GM18498 (cell line): ENCODE measurements around the gene ZBTB1.

Experiments used
- ATAC-seq: cut with Tn5 transposase; IDR thresholded peaks from one replicate; pipeline ENCODE4 v1.9.1; 2021; ENCODE audit warnings: mild to moderate bottlenecking, moderate library complexity; ENCODE audit not compliant: unreplicated experiment

Gene ZBTB1, protein sequence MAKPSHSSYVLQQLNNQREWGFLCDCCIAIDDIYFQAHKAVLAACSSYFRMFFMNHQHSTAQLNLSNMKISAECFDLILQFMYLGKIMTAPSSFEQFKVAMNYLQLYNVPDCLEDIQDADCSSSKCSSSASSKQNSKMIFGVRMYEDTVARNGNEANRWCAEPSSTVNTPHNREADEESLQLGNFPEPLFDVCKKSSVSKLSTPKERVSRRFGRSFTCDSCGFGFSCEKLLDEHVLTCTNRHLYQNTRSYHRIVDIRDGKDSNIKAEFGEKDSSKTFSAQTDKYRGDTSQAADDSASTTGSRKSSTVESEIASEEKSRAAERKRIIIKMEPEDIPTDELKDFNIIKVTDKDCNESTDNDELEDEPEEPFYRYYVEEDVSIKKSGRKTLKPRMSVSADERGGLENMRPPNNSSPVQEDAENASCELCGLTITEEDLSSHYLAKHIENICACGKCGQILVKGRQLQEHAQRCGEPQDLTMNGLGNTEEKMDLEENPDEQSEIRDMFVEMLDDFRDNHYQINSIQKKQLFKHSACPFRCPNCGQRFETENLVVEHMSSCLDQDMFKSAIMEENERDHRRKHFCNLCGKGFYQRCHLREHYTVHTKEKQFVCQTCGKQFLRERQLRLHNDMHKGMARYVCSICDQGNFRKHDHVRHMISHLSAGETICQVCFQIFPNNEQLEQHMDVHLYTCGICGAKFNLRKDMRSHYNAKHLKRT

DNA sequence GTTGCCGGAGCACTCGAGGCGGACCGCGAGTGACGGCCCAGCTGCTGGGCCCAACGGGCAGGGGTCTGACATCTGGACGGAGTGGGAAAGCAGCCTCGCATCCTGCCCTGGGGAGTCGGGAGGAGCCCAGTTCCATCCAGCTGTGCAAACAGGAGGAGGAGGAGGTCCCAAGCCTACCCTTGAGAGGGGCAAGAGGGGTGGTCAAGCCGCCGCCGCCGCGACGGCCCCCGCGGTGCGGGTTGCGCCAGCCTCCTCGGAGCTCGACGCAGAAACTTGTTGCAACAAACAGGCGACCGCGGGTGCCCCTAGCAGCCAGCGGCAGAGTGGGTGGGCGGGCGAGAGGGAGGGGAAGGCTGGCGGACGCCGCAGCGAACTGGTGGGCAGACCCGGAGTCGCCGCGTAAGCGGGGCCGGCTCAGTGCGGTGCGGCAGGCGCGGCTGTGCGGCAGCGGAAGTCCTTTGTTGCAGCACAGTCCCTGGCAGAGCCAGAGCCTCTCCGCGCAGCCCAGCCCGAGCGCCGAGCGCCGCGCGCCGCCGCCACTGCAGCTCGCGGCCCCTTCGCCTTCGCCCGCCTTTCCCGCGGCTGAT is at the start of gene ZBTB1:
TSS of gene ZBTB1 (plus strand) at position 461 of the 587 bp plus-strand sequence. CDS start 16,735 bp downstream, outside the sequence.
- peak; percentile 33 for ATAC-seq

DNA sequence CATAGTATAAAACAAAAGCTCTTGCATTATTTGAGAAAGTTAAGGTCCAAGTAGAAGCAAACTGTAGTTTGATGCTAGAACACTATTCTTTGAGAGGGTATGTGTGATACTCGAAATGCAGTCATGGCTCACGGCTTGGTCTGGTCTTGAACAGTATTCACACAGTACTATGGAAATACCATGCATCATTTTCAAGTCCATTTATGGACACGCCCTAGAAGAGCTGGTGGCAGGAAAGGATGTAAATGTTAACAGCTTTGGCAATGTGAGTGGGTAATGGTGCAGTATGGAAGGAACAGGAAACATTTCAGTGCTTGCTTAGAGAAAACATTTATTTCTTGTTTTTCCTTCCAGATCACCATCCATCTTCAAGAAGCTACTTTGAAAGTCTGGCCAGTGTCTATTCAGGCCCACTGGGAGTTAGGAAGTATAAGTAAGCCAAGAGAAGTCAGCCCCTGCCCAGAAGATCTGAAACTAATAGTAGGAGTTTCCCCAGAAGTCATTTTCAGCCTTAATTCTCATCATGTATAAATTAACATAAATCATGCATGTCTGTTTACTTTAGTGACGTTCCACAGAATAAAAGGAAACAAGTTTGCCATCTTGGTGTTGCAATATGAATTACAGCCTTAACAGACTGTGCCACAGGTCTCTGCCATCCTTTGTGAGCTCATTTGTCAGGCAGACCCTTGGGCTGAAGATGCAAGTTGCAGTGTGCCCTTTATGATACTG is 45.0 kb upstream of the ZBTB1 start:
- ATAC-seq, result no peak

DNA sequence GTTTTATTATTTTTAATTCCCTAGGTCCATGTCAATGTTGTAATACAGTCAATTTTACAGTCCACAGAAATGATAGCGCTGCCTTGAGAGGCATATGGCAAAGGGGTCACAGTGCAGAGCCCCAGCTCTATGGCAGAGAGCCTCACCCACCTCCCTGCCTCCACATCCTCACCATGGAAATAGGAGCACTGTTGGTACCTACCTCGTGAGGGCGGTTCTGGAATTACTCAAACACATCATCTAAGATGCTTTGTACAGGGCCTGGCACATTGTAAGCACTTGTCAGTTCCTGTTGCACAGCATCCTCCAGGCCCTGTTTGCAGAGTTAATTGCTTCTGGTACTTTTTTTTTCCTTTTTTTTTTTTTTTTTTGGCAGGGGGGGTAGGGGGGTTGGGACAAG is 43.3 kb upstream of the ZBTB1 start:
- ATAC-seq, result no peak

DNA sequence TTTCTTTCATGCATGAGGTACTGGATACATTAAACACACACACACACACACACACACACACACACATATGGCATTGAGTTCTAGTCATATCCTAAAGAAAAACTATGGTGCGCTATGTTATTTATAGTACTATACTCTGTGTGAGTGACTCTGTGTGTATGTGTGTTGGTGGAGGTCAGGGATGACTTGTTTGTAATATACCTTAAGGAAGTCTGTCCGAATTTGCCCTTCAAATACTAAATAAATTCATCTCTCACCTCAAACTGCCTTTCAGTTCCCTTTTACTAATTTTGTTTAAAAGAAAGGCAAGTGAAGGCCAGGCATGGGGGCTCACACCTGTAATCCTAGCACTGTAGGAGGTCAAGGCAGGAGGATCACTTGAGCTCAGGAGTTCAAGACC is 41.4 kb upstream of the ZBTB1 start:
- no peak for ATAC-seq

DNA sequence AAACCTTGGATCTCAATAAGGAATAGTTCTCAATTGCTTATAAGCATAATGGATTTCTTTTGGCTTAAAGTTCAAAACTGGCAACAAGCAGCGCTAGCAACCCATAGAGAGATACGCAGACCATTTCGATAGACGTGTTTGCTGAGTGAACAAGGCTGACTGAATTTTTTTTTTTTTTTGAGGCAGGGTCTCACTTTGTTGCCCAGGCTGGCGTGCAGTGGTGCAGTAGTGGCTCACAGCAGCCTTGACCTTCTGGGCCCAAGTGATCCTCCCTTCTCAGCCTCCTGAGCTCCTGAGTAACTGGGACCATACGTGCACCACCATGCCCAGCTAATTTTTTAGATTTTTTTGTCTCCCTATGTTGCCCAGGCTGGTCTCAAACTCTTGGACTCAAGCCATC is 40.7 kb upstream of the ZBTB1 start:
- no peak for ATAC-seq

DNA sequence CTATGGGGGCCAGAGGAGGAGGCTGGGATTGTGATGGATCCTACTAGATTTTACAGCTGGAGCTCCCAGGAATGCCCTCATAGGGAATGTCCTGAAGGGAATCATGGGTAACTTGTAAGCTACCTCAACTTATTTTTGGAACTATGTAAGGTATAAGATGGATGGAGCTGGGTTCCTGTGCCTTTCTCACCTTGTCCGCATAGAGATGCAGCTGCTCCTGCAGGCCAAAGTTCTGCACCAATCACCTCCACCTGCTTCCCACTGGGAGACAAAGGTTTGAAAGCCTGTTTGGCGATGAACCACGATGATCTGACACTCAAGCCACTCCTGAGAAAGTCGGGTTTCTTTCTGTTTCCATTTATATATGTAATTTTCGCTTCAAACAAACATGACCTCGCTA is 39.9 kb upstream of the ZBTB1 start:
- ATAC-seq, result no peak

DNA sequence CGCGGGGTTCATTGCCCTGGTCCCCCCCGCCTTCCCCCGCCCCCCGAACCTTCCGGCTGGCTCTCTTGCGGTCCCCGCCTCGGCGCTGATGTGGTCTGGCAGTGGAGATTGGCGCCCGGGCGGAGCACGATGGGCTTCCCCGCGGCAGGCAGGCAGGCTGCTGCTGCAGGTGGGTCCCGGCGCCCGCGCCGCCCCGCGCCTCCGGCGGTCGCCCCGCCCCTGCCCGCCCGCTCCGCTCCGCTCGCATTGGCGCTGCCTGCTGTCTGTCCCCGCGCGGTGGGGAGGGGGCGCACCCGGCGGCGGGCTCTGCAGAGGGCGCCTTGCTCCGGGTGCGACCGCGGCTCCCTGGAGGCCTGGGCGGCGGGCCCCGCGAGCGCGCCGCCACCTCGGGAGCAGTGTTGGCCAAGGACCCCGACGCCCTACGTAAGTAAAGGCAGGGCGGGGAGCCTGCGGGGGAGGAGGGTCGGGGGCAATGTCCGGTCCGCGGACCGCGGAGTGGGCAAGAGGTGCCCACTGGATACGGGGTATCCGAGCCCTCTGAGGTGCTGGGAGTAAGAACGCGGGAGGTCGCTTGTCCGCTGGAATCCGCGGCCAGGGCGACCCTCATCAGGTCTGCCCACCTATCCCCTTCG is 39.3 kb upstream of the ZBTB1 start, which contains the start of gene AKAP5:
TSS of gene AKAP5 (plus strand) at position 309 of the 632 bp plus-strand sequence. CDS start 2,896 bp downstream, outside the sequence.
- ATAC-seq, result peak; percentile 82

DNA sequence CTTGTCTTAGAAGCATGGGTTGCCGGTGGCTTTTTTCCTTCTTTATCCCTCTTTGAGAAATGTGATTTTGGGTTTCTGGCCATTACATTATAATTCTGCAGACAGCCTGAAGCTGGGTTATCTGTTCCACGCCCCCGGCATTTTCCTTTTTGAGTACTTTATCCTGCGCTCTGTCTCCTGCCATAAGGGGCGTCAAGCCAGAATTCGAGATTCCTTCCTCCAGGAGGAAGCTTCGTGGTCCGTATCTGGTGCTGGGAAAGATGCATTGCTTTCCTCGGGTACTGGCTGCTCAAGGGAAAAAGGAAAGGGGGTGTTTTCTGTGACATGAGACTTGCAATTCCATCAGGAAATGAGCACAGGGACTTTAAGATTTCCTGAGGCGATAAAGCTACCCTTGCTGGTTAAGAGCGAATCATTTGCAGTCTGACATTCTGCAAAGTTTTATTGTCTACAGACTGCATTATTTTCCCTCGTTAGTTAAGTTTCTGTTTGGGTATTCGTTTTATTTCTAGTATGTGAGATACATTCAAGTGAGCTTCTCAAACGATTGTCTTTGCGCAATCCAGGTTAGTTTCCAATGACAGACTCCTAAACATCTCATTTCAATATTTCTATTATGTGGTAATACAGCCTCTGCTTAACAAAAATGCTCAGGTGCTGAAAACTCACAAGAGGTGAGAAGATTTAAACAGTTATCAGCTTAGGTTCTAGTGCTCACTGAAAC is 38.6 kb upstream of the ZBTB1 start:
- ATAC-seq, result peak; percentile 1

DNA sequence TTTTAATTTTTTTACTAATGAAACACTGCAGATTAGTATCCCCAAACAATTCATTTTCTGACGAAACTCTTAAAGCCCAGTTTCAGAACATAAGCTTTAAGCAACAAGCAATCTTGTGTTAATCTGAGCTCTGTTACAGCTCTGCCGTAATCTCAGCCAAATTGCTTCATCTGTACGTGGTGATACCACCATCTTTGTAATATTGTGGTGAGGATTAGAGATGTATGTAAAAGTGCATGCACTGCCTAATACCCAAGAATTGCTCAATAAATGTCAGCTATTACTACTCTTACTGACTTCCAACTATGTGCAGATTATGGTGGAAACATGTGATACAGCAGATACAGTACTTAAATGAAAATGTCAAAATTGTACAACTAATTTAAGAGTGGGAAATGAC is 37.5 kb upstream of the ZBTB1 start:
- no peak for ATAC-seq

DNA sequence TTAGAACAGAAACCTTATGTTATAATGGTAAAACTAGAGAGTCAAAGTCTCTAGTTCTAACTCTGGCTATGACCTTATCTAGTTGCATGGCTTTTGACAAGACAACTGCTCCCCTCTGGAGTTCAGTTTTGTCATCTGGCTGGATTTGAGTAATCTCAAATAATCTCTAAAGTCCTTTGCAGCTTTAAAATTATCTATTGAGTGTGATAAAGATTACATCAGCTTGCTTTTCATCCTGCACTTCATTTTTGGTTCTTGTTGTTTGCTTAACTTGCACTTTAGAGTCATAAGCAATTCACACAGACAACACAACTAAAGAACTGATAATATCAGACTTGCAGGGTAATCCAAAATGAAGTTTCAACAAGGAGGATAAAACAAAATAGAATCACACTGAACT is 37.0 kb upstream of the ZBTB1 start:
- ATAC-seq, result no peak

DNA sequence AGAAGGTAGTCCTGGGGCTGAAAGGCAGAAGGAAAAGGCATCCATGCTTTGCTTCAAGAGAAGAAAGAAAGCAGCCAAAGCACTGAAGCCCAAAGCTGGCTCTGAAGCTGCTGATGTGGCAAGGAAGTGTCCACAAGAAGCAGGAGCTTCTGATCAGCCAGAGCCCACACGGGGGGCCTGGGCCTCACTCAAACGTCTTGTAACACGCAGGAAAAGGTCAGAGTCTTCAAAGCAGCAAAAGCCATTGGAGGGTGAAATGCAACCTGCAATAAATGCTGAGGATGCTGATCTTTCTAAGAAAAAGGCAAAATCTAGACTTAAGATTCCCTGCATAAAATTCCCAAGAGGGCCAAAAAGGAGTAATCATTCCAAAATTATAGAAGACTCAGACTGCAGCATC is 36.1 kb upstream of the ZBTB1 start:
- no peak for ATAC-seq

DNA sequence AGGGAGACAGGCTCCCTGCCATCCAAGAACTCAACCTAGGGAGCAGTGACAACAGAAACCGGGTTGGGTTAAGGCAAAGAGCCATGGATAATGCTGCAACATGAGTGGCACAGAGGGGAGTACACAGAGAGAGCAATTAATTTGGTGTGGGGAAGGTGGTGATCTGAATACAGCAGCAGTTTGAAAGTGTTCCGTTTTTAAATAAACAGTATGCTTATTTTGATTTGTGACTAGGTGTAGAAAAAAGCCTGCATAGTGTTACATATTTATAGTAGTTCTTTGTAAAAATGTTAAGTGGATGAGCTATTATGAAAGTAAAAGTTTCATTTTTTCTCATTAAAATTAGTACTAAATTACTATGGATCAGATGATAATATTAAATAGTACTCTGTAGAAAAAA is 30.5 kb upstream of the ZBTB1 start:
- no peak for ATAC-seq

DNA sequence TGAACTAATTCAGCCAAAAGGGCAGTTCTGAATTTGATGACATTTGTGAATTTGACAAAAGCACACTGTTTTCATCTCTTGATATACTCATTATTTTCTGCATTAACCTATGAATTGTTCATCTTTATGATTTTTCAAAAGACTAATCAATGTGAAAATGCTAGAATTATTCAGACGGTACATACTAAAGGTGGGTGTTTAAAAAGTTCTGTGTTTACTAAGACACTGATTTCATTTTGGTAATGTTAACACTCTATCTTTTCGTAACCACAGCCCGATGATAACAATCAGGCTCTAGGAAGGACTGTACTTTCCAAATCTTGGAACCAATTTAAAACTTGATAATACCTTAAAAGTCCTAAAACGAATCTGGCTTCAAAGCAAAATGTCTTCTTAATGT is 29.9 kb upstream of the ZBTB1 start:
- ATAC-seq, result no peak

DNA sequence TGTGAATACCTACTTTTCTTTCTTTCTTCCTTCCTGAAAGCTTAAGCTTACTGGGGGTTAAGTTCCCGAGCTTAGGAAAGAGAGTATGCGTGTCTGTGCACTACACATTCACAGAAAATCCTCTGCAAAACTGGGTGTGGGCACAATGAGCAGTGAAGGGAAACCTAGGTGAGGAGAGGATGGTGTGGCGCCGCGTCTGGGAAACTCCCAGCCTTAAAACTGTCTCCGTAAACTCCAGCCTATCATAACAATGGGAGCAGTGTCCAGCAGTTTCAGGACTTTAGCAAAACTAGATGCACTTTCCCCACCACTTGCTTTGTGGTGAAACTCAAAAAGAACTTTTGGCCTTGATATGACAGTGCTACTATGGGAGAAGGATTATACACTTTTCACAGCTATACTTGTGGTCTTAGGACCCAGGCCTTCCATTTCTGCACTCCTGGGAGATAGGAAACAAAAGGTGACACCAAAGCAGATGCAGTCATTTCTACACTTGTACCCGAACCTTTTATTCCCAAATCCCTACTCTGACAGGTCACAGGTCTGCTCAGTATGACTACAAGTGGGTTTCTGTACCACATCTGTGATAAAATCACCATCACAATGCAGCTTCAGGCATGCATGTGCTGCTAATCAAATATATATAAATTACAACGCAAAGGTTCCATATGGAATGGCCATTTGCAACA is 28.8 kb upstream of the ZBTB1 start:
- ATAC-seq, result no peak

DNA sequence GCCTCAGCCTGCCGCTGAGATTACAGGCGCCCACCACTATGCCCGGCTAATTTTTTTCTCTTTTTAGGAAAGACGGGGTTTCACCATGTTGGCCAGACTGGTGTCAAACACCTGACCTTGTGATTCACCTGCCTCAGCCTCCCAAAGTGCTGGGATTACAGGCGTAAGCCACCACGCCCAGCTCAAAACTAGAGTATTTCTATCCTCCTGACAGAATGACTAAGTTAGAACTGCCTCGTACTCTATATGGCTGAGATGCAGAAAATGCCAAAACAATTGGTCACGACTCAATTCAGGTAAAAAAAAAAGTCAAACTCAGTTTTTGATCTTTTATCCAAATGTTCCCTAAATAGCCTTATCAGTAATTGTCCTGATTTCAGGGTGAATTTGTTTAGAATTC is 28.1 kb upstream of the ZBTB1 start:
- ATAC-seq, result no peak

DNA sequence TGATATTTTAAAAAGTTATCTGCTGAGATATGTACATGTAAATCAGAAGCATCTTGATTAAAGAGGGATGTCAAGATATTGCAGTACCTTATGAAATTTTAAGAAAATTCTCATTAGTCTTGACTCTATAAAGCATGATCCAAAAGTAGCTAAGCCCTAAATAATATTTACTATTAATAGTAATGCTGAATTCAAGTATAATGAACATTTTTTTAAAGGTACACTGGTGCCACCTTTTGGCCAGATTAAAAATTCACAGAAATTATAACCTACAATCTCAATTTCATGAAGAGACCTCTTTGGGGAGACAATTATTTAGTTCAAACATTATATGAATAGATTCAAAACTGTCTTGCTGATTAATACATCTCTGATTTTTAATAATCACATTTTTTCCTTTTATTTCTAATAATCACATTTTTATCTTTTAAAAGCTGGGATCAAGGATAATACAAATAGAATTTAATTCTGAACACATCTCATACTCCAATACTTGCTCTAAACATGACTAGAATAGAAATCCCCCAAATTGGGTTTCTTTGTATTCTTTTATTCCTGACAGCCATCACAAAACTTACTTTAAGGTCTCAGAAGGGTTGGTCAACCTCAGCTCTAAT is 25.8 kb upstream of the ZBTB1 start:
- ATAC-seq, result no peak

DNA sequence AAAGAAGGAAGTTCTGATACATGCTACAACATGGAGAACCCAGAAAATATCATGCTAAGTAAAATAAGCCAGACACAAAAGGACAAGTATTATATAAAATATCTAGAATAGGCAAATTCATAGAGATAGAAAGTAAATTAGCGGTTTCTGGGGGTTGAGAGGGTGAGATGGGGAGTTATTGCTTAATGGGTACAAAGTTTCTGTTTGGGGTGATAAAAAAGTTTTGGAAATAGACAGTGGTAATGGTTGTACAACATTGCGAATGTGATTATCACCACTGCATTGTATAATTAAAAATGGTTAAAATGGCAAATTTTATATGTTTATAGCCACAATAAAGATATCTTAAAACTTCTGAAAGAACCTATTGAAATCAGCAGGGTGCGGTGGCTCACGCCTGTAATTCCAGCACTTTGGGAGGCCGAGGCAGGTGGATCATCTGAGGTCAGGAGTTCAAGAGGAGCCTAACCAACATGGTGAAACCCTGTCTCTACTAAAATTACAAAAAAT is 15.9 kb upstream of the ZBTB1 start:
- no peak for ATAC-seq

DNA sequence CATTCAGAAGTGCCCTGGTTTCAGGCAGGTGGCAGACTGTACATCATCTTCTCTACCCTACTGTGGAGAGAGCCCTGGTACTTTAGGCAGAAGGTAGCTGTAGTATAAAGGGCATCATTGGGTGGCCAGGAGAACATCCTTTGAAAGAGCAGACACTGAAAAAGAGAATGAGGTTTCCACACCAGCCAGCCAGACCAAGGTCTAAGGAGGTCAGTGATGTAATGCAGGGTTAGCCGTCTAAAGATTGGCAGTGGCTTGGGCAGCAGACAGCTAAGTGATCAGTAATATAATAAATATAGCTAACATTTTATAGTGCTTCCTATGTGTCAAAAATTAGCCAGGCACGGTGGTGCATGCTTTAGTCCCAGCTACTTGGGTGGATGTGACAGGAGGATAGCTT is 12.9 kb upstream of the ZBTB1 start:
- ATAC-seq, result no peak

DNA sequence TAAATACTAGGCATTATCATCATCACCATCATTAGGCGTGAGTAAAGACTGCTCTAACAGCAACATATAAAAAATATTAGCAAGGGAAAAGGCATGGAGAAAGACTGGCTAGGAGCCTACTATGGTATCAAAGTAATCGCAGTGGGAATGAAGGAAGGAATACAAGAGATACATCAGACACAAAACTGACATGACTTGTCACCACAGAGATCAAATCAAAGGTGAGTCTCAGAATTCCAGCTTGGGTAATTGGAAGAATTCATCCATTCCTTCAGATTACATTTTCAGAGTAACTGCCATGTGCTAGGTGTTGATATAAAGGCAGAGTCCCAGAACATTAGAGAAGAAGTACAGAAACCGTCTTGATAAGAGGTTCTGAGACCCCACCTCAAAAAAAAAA is 11.1 kb upstream of the ZBTB1 start:
- no peak for ATAC-seq
